HCT116 (cell line): Measurements from ENCODE around the gene CA11.

Source experiments
- CTCF ChIP-seq, 3 experiments: fragments of 200-600 bp in 1 of 3; sonication (generic) in 1 of 3; IDR thresholded peaks in 2 of 3; conservative IDR thresholded peaks in 1 of 3; 2 replicates each; pipeline ENCODE4 v1.5.1; 2012 to 2017; ENCODE audit warnings: low read depth in 2 of 3, low read length in 2 of 3, antibody characterized with exemption in 1 of 3, borderline replicate concordance in 1 of 3, control low read depth in 1 of 3, mild to moderate bottlenecking in 1 of 3, mixed read lengths in 1 of 3, mixed run types in 1 of 3, moderate library complexity in 1 of 3; ENCODE audit not compliant: insufficient read depth in 1 of 3
- EZH2 ChIP-seq: fragments of 200-600 bp; sonication (generic); IDR thresholded peaks from 2 replicates; pipeline ENCODE4 v1.6.1; 2017; ENCODE audit warnings: antibody characterized with exemption, mixed run types
- EZH2phosphoT487 ChIP-seq: fragments of 200-600 bp; IDR thresholded peaks from 2 replicates; pipeline ENCODE4 v1.6.1; 2018; ENCODE audit warnings: antibody characterized with exemption, borderline replicate concordance
- FOSL1 ChIP-seq: IDR thresholded peaks from 2 replicates; pipeline ENCODE4 v1.6.1; 2012; ENCODE audit warnings: low read depth
- MAX ChIP-seq: IDR thresholded peaks from 2 replicates; pipeline ENCODE4 v1.6.1; 2012
- POLR2A ChIP-seq: IDR thresholded peaks from 2 replicates; pipeline ENCODE4 v1.7.0; 2011; ENCODE audit warnings: borderline replicate concordance; ENCODE audit not compliant: insufficient read depth, insufficient read length; ENCODE audit errors: extremely low read depth
- RAD21 ChIP-seq: IDR thresholded peaks from 2 replicates; pipeline ENCODE4 v1.6.1; 2012; ENCODE audit warnings: low read depth, mild to moderate bottlenecking
- SRF ChIP-seq: IDR thresholded peaks from 2 replicates; pipeline ENCODE4 v1.6.1; 2012; ENCODE audit warnings: low read depth
- YY1 ChIP-seq: IDR thresholded peaks from 2 replicates; pipeline ENCODE4 v1.6.1; 2011; ENCODE audit warnings: low read length, low read depth, moderate library complexity, mild to moderate bottlenecking; ENCODE audit not compliant: insufficient replicate concordance; ENCODE audit errors: extremely low read depth
- ZBTB33 ChIP-seq: IDR thresholded peaks from 2 replicates; pipeline ENCODE4 v1.6.1; 2011; ENCODE audit warnings: mild to moderate bottlenecking, low read length, moderate library complexity; ENCODE audit not compliant: insufficient replicate concordance; ENCODE audit errors: extremely low read depth
- ZFX ChIP-seq: fragments of 450-650 bp; IDR thresholded peaks from 2 replicates; pipeline ENCODE4 v1.6.1; 2017

- TF ChIP-seq POLR2A (no peak), FOSL1 (no peak), CTCF (IDR thresholded peaks at IDR 0.05 in 2 of 3, conservative IDR thresholded peaks at IDR 0.05 in 1 of 3; ENCODE audit: borderline replicate concordance in 1 of 3, insufficient read depth in 1 of 3, low read depth in 2 of 3, low read length in 2 of 3) (no peak), EZH2phosphoT487 (no peak), RAD21 (no peak), SRF (no peak), MAX (no peak), YY1 (no peak), ZFX (no peak), EZH2 (no peak), ZBTB33 (no peak)
Measured at GRCh38 chr19:48616491-48617056, 29.4 kb downstream of the CA11 start.
